ENCODE measurements around the gene ZNF366.

DNA sequence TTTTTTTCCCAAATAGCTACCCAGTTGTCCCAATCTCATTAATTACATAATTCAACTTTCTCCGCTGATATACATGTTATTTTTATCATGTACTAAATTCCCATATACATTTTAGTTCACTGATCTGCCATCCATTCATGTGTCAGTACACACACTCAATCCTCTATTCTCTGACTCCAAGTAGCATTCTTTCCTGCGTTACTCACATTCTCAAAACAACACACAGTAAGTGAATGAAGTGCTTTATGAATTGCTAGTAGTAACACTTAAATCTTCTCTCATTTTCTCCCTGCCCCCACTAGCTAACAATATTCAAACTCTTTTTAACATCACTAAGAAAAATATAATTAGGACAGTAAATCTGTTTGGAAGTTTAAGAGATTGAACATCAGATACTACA is 8.9 kb downstream of the ZNF366 start:
- no peak for TF ChIP-seq POLR2A (IDR thresholded peaks at IDR 0.05)
- TF ChIP-seq, protein P1, sequence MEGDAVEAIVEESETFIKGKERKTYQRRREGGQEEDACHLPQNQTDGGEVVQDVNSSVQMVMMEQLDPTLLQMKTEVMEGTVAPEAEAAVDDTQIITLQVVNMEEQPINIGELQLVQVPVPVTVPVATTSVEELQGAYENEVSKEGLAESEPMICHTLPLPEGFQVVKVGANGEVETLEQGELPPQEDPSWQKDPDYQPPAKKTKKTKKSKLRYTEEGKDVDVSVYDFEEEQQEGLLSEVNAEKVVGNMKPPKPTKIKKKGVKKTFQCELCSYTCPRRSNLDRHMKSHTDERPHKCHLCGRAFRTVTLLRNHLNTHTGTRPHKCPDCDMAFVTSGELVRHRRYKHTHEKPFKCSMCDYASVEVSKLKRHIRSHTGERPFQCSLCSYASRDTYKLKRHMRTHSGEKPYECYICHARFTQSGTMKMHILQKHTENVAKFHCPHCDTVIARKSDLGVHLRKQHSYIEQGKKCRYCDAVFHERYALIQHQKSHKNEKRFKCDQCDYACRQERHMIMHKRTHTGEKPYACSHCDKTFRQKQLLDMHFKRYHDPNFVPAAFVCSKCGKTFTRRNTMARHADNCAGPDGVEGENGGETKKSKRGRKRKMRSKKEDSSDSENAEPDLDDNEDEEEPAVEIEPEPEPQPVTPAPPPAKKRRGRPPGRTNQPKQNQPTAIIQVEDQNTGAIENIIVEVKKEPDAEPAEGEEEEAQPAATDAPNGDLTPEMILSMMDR (IDR thresholded peaks at IDR 0.05): no peak
- no peak for TF ChIP-seq POLR2AphosphoS5 (IDR thresholded peaks at IDR 0.05)
- no peak for TF ChIP-seq EP300 (IDR thresholded peaks at IDR 0.05)

Measured in stomach (tissue), 4 donors.